Thyroid gland (tissue), 4 donors: Measurements from ENCODE around the gene URB1.

Source experiments
- POLR2A ChIP-seq, 2 donors: fragments of 450-650 bp; IDR thresholded peaks; one replicate each; pipeline ENCODE4 v1.6.1; 2017; ENCODE audit warnings: antibody characterized with exemption in 2 of 2, mild to moderate bottlenecking in 2 of 2, moderate library complexity in 1 of 2
- TF ChIP-seq, protein P1 (sequence below), 6 experiments: fragments of 200-600 bp in 3 of 6; fragments of 450-650 bp in 3 of 6; sonication (generic) in 3 of 6; IDR thresholded peaks; one replicate each; pipeline ENCODE4 v1.5.1; 2016 to 2019; ENCODE audit warnings: antibody characterized with exemption in 6 of 6, mild to moderate bottlenecking in 2 of 6, inconsistent platforms in 1 of 6, moderate library complexity in 1 of 6

GRCh38 chr21:32364387-32364786 lies 28.4 kb downstream of the URB1 start:
- TF ChIP-seq, protein P1, sequence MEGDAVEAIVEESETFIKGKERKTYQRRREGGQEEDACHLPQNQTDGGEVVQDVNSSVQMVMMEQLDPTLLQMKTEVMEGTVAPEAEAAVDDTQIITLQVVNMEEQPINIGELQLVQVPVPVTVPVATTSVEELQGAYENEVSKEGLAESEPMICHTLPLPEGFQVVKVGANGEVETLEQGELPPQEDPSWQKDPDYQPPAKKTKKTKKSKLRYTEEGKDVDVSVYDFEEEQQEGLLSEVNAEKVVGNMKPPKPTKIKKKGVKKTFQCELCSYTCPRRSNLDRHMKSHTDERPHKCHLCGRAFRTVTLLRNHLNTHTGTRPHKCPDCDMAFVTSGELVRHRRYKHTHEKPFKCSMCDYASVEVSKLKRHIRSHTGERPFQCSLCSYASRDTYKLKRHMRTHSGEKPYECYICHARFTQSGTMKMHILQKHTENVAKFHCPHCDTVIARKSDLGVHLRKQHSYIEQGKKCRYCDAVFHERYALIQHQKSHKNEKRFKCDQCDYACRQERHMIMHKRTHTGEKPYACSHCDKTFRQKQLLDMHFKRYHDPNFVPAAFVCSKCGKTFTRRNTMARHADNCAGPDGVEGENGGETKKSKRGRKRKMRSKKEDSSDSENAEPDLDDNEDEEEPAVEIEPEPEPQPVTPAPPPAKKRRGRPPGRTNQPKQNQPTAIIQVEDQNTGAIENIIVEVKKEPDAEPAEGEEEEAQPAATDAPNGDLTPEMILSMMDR (IDR thresholded peaks at IDR 0.05) = no peak
- no peak for TF ChIP-seq POLR2A (IDR thresholded peaks at IDR 0.05)
